Activated effector memory CD4-positive, alpha-beta T cell treated with anti-CD3 and anti-CD28 coated beads, Interleukin-2, amount 50 U/mL, for 16 hours (primary cell): ENCODE data around the gene FOXC2.
A peak's percentile ranks its signal among the peaks of the same experiment; 100 is the strongest.

Experiments used
- DNase-seq: peaks from one replicate; pipeline ENCODE4 v3.0.0-alpha.2; 2020

FOXC2 gene

DNA sequence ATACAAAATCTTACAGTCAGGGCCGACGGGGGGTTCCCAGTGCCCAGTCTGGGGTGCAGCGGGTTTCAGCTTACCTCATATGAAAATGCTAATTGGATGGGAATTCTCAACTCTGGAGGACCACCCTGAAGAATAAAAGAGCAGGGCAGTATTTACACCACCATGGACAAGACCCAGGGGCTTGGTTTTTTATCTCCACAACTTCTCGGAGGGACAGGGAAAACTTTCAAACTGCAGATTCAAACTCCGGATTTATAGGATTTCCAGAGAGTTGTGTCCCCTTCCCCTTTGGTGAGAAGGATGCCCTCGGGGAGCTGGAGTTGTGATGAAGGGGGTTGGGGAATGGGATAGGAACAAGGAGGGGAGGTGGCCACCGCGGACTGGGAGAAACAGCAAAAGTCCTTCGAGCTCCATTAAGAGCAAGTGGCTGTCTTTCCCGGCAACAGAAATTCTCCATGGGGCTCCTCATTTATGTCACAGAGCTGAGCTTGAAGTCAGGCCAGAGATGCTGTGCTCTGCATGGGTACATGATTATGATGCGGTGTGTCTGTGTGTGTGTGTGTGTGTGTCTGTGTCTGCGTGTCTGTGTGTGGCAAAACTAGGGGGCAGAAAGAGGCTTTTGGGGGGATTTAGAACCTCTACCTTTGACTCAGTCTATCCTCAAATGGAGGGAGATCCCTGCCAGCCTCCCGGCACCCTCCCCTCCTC, 27.4 kb downstream of the FOXC2 start:
- DNase-seq, result no peak

DNA sequence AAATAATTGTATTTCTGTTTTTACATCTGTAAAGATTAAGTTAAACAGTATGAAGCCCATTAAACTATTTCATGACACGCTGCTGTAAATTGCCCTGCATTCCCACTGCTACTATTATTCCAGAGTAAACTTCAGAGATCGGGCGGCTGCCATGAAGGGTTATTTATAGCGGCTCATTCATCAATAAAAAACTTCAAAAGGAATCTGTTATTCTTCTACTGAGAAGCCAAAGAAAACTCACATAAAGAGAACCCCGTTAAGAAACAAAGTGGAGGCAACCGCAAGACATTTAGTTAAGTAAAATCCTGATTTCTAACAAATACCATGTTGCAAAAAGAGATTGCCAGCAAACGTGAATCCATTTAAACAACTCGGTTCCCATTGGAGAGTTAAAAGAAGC, 28.1 kb downstream of the FOXC2 start:
- no peak for DNase-seq

DNA sequence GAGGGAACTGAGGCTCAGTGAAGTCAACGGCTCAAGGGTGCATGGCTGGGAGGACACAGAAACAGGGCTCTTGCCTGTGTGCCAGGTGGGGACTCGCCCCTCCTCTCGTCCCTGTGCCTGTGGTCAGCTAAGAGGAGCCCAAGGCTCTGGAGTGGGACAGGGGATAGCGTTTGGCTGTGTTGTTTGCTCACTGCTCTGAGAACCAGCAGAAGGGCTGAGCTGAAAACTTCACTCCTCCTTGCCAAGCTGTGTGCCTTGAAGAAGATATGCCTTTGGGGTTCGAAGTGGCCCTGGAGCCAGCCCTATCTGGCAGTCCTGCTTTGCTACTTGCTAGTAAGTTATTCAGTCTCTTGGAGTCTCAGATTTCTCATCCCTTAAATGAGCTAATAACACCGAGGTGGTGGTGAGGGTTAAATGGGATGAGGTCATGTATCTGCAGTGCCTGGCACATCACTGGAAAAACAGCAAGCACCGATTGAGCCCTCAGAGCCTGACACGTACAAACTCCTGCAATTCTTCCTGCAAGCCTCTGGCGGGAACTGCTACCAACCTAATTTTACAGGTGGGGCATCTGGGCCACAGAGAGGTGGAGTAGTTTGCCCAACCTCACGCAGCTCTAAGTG, 29.5 kb downstream of the FOXC2 start:
- no peak for DNase-seq

- DNase-seq, result no peak
Observed at GRCh38 chr16:86597126-86597879, 30.7 kb downstream of the FOXC2 start.

DNA sequence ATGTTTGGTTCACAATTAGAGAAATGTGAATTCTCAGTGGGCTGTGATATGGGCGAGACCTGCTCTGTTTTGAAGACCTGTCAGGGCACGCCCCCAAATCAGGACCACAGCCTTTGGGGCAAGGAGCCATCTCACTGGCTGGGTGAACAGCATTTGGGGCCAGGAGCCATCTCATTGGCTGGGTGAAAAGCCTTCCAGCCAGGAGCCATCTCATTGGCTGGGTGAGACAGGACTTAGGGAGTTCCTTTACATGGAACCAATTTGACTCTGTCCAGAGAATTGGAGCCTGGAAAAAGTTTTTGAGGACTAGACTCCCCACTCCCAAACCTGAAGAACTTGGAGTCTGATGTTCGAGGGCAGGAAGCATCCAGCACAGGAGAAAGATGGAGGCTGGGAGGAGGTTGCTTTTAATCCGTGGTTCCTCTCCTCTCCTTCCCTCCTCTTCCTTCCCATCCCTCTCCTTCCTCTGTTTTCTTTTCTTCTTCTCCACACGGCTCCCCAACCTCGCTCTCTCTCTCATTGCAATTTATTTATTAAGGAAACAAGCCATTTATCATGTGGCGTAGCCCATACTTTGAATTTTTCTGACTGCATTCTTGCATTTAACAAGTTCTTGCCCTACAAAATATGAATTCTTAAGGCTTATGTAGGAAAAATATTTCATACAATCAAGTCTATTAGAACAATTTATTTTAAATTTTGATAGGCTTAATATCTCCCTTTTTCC, 31.4 kb downstream of the FOXC2 start:
- DNase-seq, result no peak

DNA sequence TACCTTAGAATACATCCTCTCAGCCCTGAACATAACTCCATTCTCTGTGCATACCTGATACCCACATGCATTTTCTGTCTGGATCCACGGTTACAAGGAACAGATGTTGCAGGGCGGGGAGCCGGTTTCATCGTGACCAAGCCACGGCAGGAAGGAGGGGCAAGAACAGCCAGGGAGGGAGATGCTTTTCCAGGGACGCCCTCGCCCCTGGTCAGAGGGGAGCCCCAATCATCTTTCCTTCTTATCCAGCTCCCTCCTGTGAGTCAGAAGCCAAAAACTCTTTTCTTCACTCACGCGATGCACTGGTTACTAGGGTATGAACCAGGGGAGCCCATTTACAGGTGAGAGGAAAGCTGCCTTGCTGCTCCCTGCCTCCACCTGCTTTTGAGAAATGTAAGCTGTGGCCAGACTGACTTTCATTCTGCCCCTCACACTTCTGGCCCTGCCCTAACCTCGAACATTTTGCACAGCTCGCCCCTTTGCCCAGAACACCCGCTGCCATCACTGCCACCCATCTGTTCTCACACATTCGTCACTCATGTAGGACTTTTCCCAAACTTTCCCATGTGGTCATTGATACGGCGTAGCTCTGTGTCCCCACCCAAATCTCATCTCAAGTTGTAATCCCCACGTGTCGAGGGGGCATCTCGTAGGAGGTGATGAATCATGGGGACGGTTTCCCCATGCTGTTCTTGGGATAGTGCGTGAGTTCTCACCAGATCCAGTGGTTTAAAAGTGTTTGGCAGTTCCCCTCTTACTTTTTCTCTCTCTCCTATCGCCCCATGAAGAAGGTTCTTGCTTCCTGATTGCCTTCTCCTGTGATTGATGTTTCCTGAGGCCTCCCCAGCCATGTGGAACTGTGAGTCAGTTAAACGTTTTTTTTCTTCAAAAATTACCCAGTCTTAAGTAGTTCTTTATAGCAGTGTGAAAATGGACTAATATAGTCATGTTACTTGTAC, 32.3 kb downstream of the FOXC2 start:
- DNase-seq, result no peak

GRCh38 chr16:86601356-86601755, 34.7 kb downstream of the FOXC2 start:
- no peak for DNase-seq

DNA sequence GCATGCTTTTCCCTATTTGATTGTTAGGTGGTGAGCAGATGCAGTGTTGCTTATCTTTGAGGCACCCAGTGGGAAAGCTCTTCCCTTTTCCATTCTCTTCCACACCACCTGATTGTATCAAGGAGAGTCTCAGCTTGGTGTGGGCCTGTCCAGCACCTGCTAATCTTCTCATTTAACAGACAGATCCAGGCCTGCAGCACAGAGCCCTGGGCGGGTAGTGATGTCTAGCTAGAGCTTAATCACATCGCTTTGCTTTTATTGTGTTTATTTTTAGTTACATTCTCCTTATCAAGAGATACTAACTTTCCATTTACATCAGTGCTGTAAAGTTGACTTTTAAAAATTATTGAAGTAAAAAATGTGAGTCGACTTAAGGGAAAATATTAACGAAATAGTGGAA, 35.9 kb downstream of the FOXC2 start:
- no peak for DNase-seq

DNA sequence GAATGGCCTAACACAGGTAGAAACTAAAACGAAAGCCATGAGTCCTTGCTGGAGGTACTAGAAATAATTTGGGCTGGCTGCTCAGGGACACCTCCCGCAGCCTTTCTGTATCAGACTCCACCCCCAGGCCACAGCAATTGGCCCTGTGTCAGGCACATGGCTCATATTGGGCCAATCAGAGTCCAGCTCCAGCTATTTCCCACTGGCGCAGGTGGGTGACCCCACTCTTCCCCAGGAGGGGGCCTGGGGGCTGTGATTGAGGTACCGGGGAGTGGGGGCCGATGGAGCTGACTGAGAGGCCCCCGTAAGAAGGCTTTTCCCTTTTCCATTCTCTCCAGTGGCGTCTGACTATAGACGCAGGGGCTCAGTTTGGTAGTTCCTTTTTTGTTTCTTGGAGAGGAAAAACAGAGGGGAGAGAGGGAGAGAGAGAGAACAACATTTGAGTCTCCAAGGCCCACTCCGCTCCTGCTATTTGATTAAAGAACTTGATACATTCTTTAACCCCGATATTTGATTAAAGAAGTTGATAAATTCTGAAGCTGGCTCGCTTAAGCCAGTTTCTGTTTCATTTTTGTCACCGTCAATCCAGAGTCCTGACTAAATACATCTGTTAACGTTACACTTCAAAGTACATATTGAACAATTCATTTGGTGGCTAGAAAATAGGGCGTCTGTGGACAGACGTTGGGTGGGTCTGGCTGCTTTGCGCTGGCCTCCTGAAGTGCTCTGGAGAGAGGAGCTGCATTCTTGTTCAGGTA, 38.0 kb downstream of the FOXC2 start:
- peak; percentile 78 for DNase-seq

GRCh38 chr16:86605950-86606349, 39.3 kb downstream of the FOXC2 start:
- no peak for DNase-seq

DNA sequence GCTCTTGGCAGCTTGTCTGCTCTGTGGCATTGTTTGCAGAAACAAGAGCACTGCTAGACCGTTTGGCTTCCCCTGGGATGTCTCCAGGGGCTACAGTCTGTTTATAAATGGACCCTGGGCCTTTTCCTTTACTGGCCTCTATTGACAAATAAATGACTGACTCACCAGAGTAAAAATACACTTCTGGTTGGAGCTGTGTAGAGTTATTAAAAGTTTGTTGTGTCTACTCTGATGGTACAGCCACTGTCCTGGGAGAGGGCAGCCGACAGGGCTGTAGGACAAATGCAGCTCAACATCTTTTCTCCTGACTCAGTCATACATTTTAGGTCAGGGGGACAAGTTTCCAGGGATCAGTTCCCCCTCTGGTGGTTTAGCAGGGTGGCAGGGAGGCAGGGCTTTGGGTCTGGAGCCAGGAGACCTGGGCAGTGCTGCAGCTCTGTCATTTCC, 41.7 kb downstream of the FOXC2 start:
- no peak for DNase-seq

DNA sequence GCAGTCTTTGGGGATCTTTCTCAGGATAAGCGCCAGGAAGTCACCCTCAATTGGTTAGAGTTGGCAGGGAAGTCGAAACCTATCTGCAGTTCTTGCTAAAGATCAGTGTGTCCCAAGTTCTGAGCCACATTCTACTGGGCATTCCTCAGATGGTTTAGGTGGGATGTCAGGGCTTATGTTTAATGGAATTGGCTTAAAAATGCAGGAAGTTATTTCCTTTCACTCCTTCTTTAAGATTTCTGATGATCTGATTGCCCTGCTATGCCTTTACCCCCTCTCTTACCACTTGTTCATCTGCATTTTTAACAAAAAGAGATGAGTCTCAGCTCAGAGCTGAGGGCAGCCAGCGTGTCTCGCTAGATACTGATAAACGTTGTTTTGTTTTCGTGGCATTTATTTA, 42.5 kb downstream of the FOXC2 start:
- no peak for DNase-seq

DNA sequence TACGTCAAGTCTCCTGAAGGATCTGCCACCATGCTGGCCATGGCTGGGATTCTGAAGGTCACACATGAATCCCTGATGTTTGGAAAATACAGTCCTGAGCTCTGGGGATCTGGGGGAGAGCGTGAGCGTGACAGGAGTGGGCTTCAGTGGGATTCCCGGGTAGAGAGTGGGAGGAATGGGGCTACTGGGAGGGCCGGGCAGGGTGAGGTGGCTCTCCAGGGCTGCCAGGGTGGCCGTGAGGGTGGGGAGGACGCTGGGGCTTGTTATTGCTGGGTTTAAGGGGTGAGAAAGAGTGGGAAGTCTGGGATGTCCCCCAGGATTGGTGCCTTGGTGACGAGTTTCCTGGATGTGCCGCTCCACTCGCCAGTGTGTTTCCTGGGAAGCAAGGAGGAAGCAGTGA, 43.0 kb downstream of the FOXC2 start:
- no peak for DNase-seq

DNA sequence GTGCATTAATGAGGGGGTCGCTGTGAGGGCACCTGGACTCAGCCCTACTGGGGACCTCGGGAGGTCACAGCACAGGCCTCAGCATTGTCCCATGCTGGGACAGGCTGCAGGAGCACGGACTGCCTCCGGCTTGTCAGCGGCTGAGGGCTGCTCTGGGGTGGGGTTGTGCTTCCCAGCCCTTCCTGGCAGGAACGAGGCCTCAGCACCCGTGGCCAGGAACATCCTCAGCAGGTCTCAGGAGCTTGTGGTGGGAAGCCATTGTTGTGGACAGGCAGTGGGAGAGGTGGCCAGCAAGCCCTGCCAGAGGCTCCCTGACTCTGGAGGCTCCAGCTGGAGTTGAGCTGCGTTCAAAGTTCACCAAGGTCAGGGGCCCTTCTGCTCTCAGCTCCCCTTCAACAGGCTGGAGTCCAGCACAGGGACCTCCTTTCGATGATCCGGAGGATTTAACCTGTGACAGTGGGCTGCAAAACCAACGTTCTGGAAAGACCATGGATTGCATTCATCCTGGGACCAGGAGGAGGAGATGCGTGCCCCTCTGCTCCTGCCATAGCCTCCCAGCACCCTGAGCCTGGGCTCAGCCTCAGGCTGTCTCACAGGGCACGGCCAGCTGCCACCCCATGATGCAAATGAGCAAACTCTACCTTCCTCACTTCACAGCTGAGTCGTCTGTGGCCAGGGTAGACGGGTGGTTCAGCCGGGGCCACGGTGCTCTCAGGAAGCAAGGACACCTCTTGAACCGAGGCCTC, 44.3 kb downstream of the FOXC2 start:
- DNase-seq, result no peak

- no peak for DNase-seq
Observed at GRCh38 chr16:86611525-86611855, 44.9 kb downstream of the FOXC2 start.

GRCh38 chr16:86611941-86612340, 45.3 kb downstream of the FOXC2 start:
- no peak for DNase-seq

DNA sequence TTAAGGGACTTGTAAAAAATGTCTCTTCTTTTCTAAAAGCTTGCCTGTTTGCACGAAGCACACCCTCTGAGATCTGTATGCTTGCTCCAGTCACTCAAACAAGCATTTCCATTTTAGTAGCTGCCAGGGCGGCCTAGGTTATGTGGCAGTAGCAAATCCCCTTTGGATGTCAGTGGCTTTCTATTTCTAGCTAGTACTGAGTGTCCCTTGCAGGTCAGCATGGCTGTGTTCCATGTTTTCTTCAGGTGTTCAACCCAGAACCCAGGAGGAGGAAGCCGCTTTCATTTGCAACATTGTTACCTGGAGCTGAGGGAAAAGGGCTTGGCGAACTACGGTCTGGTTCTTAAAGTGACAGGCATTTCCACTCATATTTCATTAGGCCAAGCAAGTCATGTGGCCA, 48.1 kb downstream of the FOXC2 start:
- no peak for DNase-seq

GRCh38 chr16:86616906-86617305, 50.3 kb downstream of the FOXC2 start:
- no peak for DNase-seq

DNA sequence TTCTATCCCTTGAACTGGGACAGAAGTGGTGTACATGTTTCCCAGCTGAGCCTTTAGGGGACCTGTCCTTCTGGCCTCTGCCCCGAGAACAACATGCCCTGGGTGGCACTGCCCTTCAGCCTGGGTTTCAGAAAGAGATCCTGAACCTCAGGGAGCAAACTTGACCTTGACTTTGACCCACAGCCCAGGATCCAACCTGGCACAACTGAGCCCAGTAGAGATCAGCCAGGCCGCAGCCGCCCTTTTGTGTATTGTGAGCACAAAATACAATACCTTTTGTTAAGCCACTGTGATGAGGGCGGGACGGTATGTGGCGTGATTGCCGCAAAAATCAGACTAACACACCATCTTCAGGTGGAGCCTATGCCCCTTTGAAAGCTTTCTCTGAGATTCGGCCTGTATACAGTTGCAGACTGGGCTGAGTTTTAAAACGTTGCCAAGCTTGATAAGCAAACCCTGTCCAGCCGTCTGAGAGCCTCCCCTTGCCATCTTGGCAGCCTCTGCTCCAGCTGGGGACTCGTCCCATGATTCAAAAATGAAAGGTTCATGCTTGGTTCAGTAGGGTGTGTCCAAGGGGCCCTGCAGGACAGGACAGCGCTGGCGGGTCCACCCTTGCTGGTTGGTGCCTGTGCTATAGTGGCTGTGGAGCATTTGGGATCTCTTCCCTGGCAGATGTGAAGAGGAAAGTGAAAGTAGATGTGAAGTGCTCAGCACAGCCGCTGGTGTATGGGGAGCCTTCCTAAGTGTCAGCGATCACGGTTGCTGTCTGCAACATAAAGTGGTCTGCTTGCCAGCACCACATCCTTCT, 52.0 kb downstream of the FOXC2 start:
- DNase-seq, result no peak
